Psoas muscle (tissue), 8 donors: ENCODE data around the gene CCSAP. TPM values are rescaled to one million over a fixed set of nuclear protein-coding genes. Genes with fewer than 3 reads are reported as not detected.
"Not testable (repeated sequence)": the region's sequence is repeated elsewhere in the genome, so short reads cannot be mapped to it uniquely, and the experiment has no call there.

ENCODE experiments used
- ATAC-seq, 4 donors: fragments of 200-7000 bp; cut with Tn5 transposase; one replicate each; pipeline ENCODE4 v1.9.1; 2020; ENCODE audit warnings: moderate library complexity in 3 of 4, mild to moderate bottlenecking in 2 of 4
- DNase-seq, 2 donors: peaks; one replicate each; pipeline ENCODE4 v3.0.0-alpha.2; 2020
- H3K27ac ChIP-seq: fragments of 200-600 bp; one replicate; pipeline ENCODE4 v1.8.0; 2022
- H3K27me3 ChIP-seq, 3 donors: fragments of 200-600 bp in 1 of 3; one replicate each; pipeline versions ENCODE4 v1.6.1 to v1.8.0; 2013 to 2022; ENCODE audit warnings: low read length in 2 of 3, mild to moderate bottlenecking in 2 of 3, moderate library complexity in 1 of 3; ENCODE audit not compliant: insufficient read depth in 3 of 3
- H3K36me3 ChIP-seq, 2 donors: fragments of 200-600 bp in 1 of 2; one replicate each; pipeline versions ENCODE4 v1.6.1 to v1.8.0; 2013 to 2022; ENCODE audit warnings: low read depth in 1 of 2, mild to moderate bottlenecking in 1 of 2, moderate library complexity in 1 of 2; ENCODE audit not compliant: insufficient read depth in 1 of 2
- H3K4me1 ChIP-seq: fragments of 200-600 bp; one replicate; pipeline ENCODE4 v1.8.0; 2022
- H3K4me3 ChIP-seq: fragments of 200-600 bp; one replicate; pipeline ENCODE4 v1.8.0; 2022; ENCODE audit warnings: mild to moderate bottlenecking
- H3K9me3 ChIP-seq: fragments of 200-600 bp; one replicate; pipeline ENCODE4 v1.8.0; 2022
- CTCF ChIP-seq: fragments of 200-600 bp; IDR thresholded peaks from one replicate; pipeline ENCODE4 v1.8.0; 2022; ENCODE audit warnings: antibody characterized with exemption
- WGBS, 3 donors: extraction: QIAGEN DNeasy Blood & Tissue Kit; methylation state at CpG; one replicate each; pipeline versions ENCODE4 v1.1.6 to v1.1.7; 2013; 5-methylcytosine and 5-hydroxymethylcytosine counted together
- intact Hi-C, 2 donors: fragments of 100-400 bp; cut with DNase I; formaldehyde crosslinking; loops; one replicate each; pipeline versions ENCODE4 v1.11.0 to v1.14.2; 2022
- polyA plus RNA-seq, 3 donors: library from polyadenylated mRNA; stranded (reverse); fragments of 200-250 nt; gene quantifications; one replicate each; pipeline ENCODE4 v1.2.3, GENCODE V29; 2013
- total RNA-seq, 4 donors: library from RNA; stranded (reverse); fragmentation: NEBNext Ultra II Directional in 2 of 4; extraction: Animal tissue kit (Norgen Biotek cat#: 25700) in 2 of 4; gene quantifications; one replicate each; pipeline versions ENCODE4 v1.2.1 to v1.2.4, GENCODE V29; 2021 to 2023
- donor health status: healthy with polysubstance abuse.
- donor health status: DM: no; HTN: no; CAD: no; lungs with moderate emphysema.
- donor health status: Bipolar disorder and iron deficiency.
- donor health status: healthy.
- donor health status: DM: yes; HTN: yes; CAD: no.
- donor health status: DM: no; HTN: no; CAD: no.
- donor health status: DM: no; HTN: no; CAD: no.
- donor health status: DM: yes; HTN: yes; CAD: no.

CCSAP gene
- total and polyA plus RNA-seq, 7 donors, result 0.53 to 2.2 (median 1.2) TPM

GRCh38 chr1:229379846-229380245 is 37.0 kb upstream of the CCSAP start:
- H3K27me3 ChIP-seq, result no peaks in the 10 kb centered on the region
- peak overlapping the region; percentile 2 for H3K27ac ChIP-seq
- ATAC-seq (peak in 1 of 4 donors; percentile 56), DNase-seq (no peak)
- no peaks in the 10 kb centered on the region for H3K36me3 ChIP-seq
- 40 to 60% (median 43%) methylated on average over 5 of the region's 5 CpGs for WGBS, 3 donors
- peaks cover 8% of the 10 kb centered on the region for H3K4me1 ChIP-seq
- no peaks in the 10 kb centered on the region for H3K9me3 ChIP-seq
- intact Hi-C loops, result no loop called here
- TF ChIP-seq CTCF, result no peak
- H3K4me3 ChIP-seq, result no peak overlapping the region

GRCh38 chr1:229378586-229379367 is 35.9 kb upstream of the CCSAP start:
- no peak overlapping the region for H3K4me3 ChIP-seq
- intact Hi-C loops, result no loop called here
- no peak for DNase-seq
- 58 to 61% (median 59%) methylated on average over 7 of the region's 7 CpGs for WGBS, 3 donors
- no peak for TF ChIP-seq CTCF
- H3K4me1 ChIP-seq, result peaks cover 8% of the 10 kb centered on the region
- ATAC-seq, result no peak
- no peaks in the 10 kb centered on the region for H3K9me3 ChIP-seq
- H3K27ac ChIP-seq, result no peak overlapping the region
- H3K27me3 ChIP-seq, result no peaks in the 10 kb centered on the region
- no peaks in the 10 kb centered on the region for H3K36me3 ChIP-seq

GRCh38 chr1:229378035-229378434 is 35.2 kb upstream of the CCSAP start:
- H3K36me3 ChIP-seq, H3K27me3 ChIP-seq, H3K4me3 ChIP-seq, ATAC-seq, H3K27ac ChIP-seq, H3K4me1 ChIP-seq, DNase-seq, H3K9me3 ChIP-seq, intact Hi-C loops: not testable (repeated sequence)
- WGBS, 3 donors, result 92 to 98% (median 95%) methylated on average over 6 of the region's 6 CpGs

GRCh38 chr1:229377429-229377828 is 34.6 kb upstream of the CCSAP start:
- Histone ChIP-seq H3K9me3 (no peaks in the 10 kb centered on the region), H3K4me1 (peaks cover 8% of the 10 kb centered on the region), H3K27ac (no peak overlapping the region), H3K4me3 (no peak overlapping the region), H3K36me3 (no peaks in the 10 kb centered on the region), H3K27me3 (no peaks in the 10 kb centered on the region)
- TF ChIP-seq CTCF, result no peak
- intact Hi-C loops, result no loop called here
- WGBS, 3 donors, result 89 to 95% (median 94%) methylated on average over 10 of the region's 10 CpGs
- DNase-seq (no peak), ATAC-seq (no peak)

GRCh38 chr1:229376521-229376920 is 33.7 kb upstream of the CCSAP start:
- WGBS, 3 donors, result 88 to 91% (median 91%) methylated on average over 6 of the region's 6 CpGs
- H3K9me3 ChIP-seq, result no peaks in the 10 kb centered on the region
- TF ChIP-seq CTCF, result no peak
- no peak for ATAC-seq
- intact Hi-C loops, result no loop called here
- H3K4me3 ChIP-seq, result no peak overlapping the region
- H3K27me3 ChIP-seq, result no peaks in the 10 kb centered on the region
- H3K27ac ChIP-seq, result no peak overlapping the region
- H3K4me1 ChIP-seq, result no peaks in the 10 kb centered on the region
- no peaks in the 10 kb centered on the region for H3K36me3 ChIP-seq
- DNase-seq, result no peak
